ENCODE data around the gene ASB5.

ASB5 gene

GRCh38 chr4:176186067-176186466 is 83.0 kb downstream of the ASB5 start:
- Histone ChIP-seq H3K4me3 (ENCODE audit: low read depth, low read length) (no peak overlapping the region), H3K27ac (no peak overlapping the region), H3K9me3 (ENCODE audit: severe bottlenecking) (no peaks in the 10 kb centered on the region), H3K36me3 (no peaks in the 10 kb centered on the region), H3K27me3 (ENCODE audit: insufficient read depth, low read depth, severe bottlenecking) (no peaks in the 10 kb centered on the region)
- TF ChIP-seq CTCF (IDR thresholded peaks at IDR 0.05; ENCODE audit: low read depth, low read length), result no peak
- no peak for DNase-seq

GRCh38 chr4:176185051-176185450 is 84.0 kb downstream of the ASB5 start:
- no peaks in the 10 kb centered on the region for H3K9me3 ChIP-seq (ENCODE audit: severe bottlenecking)
- TF ChIP-seq CTCF (IDR thresholded peaks at IDR 0.05; ENCODE audit: low read depth, low read length), result no peak
- no peak for DNase-seq
- no peak overlapping the region for H3K4me3 ChIP-seq (ENCODE audit: low read depth, low read length)
- H3K27ac ChIP-seq, result no peak overlapping the region
- no peaks in the 10 kb centered on the region for H3K27me3 ChIP-seq (ENCODE audit: insufficient read depth, low read depth, severe bottlenecking)
- H3K36me3 ChIP-seq, result no peaks in the 10 kb centered on the region

All from WERI-Rb-1 (cell line).